ENCODE measurements around the gene IL6ST.

The IL6ST gene

DNA sequence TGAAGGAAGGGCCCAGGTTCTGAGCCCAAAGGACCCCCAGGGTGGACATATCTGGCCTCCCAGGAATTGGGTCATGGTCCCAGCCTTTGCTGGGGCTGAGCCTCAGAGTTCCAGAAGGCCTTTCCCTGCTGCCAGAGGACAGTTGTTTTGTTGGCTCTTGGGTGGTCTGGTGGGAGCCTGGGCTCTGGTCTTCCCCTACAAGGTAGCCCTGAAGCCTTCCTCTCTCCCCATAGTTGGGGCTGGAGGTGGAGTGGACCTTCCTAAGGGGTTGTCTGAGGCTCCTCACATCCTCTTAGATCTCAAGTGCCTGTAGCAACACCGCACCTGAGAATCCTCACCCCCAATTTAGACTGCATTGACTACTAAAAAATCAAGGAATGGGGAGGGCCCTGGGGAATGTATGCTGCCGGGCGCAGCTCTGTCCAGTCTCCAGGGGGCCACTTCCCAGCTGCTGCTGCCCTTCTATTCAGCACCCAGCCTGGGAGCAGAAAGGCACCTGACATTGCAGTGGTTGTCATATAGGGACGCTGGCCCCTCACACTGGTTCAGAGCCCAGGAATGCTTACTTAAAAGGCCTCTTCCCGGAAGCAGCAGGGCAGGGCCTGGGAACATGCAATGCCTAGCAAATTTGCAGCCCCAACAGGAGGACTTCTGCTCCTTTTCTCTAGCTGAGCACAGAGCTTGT, 77.2 kb downstream of the IL6ST start:
- DNase-seq = no peak

DNA sequence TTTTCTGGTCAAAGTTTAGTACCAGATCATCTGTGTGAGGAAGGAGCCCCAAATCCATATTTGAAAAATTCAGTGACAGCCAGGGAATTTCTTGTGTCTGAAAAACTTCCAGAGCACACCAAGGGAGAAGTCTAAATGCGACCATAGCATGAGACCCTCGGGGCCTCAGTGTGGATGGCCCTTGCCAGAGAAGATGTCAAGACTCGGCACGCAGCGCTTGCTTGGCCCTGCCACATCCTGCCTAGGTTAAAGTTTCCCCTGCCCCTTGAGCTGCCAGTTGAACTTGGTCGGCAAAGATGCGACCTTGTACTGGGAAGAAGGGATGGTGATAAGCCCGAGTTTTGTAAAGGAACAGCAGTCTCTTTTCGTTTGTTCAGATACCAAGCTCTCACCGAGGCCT, 77.8 kb downstream of the IL6ST start:
- no peak for DNase-seq

DNA sequence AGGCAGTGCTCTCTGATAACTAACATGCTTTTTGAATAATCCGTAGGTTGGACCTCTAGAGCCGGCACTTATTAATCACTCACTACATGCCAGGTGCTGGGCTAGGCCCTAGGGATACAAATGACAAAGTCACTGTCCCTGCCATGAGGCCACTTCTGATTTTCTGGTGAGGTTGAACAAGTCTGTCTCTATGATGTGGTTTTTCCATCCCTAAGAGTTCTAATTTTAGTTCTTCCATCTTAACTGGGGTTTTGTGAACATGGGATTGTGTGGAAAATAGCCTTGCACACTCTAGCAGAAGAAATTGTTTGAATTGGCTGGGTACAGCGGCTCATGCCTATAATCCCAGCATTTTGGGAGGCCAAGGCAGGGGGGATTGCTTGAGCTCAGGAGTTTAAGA, 79.0 kb downstream of the IL6ST start:
- no peak for DNase-seq

DNA sequence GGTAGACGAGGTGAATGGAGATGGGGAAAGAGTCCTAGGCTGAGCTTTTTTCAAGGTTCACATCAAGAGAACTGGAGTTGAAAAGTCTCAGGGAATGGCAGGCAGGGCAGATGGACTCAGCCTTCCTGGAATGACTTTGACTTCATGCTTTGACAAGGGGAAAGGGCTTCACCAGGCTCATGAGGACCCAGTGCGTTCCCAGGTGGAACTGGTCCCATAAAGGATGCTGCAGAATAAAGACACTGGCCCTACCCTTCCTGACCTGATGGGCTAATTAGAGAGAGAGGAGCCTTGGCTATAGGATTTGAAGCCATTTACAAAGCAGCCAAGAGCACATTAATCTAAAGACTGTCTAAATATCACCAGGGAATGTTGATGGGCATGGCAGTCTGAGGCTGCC, 79.8 kb downstream of the IL6ST start:
- no peak for DNase-seq

DNA sequence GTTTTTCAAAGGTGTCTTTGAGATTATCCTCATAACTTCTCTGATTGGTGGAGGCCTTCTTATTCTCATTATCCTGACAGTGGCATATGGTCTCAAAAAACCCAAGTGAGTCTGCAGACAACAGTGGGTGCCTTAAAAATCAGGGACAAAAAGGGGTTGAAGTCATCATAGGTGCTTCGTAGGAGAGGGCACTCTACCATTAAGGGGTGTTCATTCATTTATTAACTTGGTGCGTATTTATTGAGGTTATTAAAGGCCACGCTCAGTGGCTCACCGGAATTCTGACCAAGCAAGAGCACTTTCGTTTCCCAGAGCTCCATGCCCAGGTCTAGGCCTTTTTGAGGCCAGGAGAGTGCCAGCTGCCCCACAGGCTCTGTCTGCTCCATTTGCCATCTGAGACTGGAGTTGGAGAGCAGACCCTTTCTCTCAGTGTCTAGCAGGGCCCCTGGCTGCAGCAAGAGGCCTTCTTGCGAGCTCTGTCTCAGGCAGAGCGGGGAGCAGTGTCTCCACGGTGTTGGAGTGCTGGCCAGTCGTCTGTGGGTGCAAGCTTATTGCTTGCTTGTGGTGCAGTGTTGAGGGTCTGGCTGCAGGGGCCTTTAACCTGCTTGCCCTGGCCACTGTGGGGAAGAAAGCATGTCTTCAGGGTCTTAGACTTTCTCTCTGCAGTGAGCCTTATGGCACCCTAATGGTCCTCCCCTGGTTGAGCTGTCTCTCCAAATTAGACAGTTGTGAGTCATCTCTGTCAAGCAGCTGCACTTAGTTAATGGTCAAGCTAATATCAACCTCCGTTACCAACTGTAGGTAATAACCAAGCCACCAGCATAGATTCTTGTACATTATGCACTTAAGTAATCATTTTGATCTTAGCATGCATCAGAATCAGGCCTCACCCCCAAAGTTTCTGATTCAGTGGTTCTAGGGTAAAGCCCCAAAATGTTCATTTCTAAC, 81.0 kb downstream of the IL6ST start:
- no peak for DNase-seq

DNA sequence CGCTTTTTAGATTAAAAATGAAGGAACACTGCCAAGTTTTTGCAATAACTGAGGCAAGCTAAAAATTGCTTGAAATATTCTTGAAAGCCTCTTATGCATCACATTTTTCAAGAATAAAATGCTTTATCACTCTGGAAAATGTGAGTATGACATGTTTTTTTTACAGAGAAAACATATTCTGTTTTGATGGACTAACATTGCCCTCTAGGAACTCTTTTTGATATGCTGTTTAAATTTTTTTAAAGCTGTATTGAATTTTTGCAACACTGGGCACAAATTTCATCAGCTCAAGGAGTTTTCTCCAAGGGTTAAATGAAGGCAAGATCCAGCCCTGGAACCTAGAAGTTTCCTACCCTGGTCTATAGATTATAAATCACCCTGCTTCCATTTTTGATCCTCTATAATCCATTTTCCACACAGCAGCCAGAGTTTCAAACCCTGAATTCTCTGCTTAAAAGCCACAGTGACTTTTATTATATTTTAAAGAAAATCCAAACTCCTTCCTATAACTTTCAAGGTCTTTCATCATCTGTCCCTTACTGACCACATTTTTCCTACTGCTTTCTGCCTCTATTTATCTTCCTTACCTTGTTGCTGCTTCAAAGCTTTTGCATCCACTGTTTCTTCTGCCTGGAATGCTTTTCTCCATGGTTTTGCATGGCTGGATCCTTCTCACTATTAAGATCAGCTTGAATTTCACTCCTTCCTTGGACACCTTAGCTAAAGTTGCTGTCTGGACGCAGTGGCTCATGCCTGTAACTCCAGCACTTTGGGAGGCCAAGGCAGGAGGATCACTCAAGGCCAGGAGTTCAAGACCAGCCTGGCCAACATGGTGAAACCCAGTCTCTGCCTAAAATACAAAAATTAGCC, 82.7 kb downstream of the IL6ST start:
- no peak for DNase-seq

DNA sequence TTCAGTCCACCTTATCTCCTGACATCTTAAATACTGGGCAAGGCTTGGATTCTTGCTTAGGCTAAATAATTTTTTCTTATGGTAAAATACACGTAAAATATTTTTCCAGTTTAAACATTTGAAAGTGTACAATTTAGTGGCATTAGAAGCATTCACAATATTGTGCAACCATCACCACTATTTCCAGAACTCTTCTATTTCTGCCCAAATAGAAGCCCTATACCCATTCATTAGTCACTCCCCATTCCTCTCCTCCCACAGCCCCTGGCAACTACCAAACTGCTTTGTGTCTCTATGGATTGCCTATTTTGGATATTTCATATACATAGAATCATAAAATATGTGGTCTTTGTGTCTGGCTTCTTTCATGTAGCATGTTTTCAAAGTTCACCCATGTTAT, 86.0 kb downstream of the IL6ST start:
- no peak for DNase-seq

DNA sequence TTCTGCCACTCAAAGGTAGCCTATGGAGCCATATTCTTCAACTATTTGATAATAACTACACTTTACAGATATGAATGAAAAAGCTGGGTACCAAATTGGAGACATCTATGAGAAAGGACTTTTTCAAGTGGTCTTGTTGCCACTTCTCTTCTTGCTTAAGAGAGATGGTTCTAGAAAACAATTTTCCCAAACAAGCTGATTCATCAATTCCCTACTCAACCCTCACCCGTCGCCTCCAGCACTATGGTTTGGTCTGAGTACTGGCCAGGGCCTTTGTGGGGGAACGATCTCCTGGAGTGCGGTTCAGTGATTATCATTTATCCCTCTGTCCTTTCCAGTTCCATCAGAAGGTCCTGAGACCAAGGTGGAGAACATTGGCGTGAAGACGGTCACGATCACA, 86.8 kb downstream of the IL6ST start:
- no peak for DNase-seq

DNA sequence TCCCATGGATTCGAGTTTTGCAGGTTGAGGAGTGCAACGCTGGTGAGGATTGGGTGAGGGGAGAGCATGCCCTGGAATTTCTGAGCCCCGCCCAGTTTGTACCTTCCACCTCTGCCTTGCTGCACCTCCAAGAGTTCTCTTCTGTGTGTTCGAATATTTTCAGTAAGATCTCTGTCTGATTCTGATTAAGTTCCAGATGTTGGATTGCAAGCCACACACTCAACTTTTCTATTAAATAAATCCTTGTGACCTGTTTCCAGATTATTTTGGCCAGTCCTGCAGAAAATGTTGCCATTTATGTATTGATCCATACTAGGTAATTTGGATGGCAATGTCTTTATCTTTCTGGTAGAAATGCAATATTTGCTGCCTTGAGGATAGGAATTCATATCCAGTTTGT, 89.5 kb downstream of the IL6ST start:
- no peak for DNase-seq

DNA sequence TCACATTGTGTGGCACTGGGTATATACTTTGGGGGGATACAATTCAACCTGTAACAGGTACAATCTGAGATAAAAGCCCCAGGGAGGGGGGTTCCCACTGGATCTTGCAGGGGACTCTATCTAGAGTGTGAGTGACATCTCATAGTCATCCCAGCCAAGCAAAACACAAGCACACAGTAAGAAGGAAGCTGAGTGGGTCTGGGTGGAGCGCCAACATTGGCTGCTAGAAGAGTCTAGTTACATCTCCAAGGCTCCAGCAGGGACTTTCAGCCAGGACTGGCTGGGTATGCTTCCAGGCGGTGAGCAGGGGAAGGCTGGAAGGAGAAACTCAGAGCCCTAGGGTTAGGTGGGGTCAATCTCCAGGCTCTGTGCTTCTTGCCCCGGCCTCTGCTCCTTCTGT, 90.6 kb downstream of the IL6ST start:
- DNase-seq = no peak

DNA sequence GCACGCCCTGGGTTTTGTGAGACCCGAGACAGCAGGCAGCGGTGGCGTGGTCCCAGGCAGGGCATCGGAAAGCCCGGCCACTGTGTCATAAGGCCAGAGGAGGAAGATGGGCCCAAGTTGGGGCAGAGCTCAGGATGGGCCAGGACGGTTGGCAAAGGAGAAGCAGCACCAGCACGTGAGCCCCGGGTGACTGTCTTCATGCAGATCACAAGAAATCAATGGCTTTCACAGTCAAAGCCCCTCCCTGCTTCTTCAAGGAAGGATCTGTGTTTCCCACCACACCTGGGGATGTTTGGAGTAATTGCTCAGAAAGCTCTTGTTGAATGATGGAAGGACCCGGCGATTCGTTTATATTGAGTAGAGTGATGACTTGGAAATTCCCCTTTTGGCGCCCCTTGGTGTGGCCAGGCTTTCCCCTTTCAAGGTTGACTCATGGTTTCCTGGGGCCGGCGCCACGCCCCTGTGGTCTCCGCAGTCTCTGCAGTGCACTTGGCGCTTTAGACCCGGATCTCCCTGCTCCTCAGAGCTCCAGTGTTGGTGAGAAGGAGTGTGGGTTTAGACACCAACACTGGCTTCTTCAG, 91.6 kb downstream of the IL6ST start:
- peak; percentile 89 for DNase-seq

DNA sequence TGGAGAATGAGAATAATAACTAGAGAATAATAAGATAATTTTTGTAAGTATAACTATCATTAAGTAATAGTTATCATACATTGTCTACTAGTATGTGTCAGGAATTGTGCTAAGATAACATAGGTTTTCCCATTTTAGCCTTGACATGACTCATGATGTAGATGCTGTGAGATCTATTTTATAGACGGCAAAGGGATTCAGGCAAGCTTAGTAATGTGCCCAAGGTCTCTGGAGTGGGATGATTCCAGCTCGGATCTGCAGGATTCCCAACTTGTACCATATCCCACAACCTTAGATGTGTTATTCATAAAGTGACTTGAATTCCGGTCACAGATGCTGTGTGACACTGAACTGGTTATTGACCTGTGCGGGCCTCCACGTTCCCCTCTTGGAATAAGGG, 92.1 kb downstream of the IL6ST start:
- DNase-seq = no peak

DNA sequence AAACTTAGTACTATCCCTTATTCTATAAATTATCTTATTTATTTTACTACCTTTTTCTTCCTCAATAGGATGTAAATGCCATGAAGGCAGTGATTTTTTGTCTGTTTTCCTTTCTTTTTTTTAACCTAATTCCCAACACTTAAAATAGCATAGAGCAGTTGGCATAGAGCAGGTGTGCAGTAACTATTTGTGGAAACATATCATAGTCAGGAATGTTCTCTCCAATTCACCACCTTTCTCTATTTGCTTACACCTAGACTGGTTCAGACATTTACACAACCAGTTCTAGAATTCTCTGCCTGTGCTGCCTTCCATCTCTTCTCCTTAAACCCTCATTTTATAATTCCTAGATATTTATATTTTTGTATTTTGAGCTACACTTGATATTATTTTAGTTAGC, 94.0 kb downstream of the IL6ST start:
- DNase-seq = no peak

DNA sequence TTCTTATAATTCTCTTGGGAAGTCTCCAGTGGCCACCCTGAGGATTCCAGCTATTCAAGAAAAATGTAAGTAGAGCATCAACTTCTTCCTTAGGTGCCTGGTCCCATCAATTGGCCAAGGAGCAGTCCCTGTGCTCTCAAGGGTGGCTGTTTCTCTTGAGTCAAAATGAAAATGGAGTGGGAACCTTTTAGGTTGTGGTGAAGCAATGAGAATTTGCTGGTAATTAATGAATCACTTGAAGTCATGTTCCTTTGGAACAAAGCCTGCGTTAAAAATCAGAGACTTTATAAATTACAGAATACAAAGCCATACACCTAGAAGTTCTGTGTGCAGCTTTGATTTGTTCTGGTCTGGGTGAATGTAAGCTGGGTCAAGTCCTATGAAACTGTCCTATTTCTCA, 94.7 kb downstream of the IL6ST start:
- peak; percentile 55 for DNase-seq

DNA sequence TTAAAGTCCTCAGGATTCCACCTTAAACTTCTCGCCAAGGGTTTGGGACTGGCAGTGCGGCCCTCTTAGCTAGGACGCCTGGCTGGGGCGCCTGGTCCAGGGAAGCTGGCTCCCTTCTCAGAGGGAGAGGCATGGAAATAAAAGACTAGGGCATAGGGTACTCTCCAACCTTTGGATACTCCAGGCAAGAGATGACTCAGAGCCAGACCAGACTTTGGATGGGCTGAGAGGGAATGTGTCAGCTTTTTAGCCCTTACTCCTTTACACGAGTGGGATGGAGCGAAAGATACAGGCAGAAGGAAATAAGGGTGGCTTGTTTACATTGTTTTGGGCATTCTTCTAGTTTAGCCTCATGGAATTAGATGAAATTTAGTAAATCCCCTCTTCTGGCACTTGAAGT, 95.4 kb downstream of the IL6ST start:
- no peak for DNase-seq

DNA sequence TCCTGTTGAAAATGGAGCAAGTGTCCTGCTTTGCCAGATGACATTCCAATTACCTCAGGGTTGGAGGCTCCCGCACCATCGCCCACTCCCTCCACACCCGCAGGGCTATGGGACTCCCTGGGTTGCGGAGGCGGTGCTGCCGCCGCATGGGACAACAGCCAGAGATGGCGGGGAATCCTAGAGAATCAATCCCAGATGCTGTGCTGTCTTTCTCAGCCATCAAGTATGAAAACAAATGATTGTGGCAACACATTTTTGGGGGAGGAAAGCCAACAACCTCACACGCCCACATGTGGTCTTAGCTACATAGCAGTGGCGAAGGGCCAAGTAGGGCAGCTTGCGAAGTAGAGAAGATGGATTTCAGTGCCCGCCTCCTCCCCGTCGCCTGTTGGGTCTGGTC, 96.9 kb downstream of the IL6ST start:
- peak; percentile 22 for DNase-seq

DNA sequence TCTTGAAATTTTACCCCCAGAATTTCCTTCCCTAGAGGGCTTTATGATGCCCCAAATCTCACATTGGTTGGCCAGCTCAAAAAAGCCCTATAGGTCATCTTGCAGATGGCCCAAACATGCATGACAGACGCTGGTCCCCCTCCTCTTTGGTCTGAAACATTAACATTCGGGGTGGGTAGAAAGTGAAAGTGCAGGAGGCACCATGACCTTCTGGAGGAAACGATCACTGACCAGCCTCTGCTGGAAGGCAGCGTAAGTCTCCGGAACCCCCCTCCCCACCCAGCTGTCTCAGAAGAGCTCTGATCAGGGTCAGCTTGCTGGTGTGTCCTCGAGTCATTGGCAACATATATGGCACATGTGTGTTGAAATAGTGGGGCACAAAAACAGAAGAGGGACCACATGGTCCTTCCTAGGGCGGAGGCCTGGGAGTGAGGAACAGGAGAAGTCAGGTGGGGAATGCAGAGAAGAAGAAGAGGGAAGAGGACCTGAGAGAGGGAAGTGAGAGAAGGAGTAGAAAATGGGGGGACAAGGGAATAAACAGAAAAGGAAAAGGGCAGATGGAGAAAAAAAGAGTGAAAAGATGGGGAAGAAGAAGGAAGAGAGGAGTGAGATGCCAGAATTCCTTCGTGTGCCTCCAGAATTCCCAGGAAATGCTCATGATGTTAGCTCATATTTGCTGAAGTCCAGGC, 97.4 kb downstream of the IL6ST start:
- no peak for DNase-seq

DNA sequence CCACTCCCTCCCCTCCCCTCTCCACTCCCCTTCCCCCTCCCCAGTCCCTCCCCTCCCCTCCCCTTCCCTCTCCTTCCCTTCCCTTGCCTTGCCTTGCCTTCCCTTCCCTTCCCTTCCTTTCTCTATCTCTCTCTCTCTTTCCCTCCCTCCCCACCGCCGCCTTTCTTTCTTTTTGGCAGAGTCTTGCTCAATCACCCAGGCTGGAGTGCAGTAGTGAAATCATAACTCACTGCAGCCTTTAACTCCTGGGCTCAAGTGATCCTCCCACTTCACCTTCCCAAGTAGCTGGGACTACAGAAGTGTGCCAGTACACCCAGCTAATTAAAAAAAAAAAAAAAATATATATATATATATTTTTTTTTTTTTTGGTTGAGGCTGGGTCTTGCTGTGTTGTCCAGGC, 98.1 kb downstream of the IL6ST start:
- DNase-seq = no peak

DNA sequence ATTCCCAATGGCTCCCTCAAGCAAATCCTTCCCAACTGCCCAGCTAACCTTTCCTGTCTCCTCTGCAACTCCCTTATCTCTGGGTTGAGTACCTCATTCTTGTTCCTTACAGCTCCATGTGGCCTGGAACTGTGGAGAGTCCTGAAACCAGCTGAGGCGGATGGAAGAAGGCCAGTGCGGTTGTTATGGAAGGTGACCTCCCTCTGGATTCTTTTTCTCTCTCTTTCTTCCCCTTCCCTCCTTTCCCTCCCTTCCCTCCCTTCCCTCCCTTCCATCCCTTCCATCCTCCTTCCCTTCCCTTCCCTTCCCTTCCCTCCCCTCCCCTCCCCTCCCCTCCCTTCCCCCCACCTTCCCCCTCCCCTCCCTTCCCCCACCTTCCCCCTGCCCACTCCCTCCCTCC, 98.5 kb downstream of the IL6ST start:
- no peak for DNase-seq

DNA sequence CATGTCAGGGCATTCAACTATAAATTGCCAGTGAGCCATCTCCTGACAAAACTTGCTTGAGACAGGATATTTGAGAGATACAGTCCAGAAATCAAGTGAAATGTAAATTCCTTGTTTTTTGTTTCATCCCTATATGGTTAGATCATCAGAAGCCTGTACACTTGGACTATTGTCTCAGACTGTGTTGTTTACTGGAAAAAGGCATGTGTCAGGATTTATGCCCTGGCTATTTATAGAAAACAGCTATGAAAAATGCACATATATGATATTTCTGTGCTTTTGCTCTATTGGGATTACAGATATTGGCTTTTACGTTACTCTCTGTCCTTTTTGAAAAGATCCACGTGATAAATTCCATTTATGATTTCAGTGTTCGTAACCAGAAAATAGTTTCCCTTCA, 99.4 kb downstream of the IL6ST start:
- no peak for DNase-seq

DNA sequence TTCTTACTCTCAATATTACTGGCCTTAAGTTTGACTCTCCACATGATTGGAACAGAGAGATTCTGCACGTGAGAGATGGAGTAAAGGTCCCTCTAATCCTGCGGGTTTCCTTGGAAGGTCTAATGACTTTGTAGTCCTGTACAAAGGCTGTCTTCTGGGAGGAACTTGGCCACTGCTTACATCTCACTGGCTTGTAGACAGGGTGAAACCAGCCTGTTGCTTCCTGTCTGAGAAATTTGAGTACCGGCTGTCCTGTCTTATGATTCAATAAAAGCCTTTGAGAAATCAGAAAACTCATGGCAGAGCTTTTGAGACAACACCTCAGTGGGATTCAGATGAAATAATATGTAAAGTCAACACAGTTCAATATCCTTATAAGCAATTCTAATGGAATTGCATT, 100.6 kb downstream of the IL6ST start:
- peak; percentile 46 for DNase-seq

DNA sequence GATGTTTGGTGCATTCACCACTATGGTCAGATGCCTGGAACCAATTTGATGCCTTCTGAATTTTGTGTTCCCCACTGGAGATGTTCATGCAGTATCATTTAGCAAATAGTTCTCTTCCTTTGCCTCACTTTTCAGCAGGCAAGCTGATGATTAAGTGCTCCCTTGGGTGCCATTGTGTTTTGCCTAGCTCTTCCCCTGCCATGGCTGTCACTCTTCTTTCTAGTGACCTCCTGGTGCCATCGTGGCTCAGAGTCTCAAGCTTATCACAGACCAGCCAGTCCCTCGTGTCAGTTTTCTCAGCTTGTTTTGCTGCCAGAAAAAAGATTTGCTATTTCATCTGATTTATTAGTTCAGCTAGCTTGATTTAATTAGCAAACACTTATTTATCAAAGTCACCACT, 102.3 kb downstream of the IL6ST start:
- no peak for DNase-seq

DNA sequence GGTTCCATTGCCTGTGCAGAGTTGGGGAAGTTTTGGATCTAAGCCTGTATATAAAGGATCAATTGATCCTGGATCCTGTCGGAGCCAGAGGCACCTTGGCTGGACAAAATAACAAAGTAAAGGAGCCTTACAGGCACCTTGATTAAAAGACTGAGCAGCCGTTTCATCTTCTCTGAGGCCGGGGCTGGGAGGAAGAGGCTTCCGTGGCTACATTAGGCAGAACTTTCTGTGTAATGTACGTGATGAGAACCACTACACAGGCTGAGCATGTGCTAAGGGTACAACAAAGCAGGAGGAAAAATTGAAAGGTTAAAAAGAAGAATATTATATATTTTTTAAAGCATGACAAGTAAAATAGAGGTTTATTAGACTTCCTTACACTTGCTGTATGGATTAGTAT, 106.6 kb downstream of the IL6ST start:
- no peak for DNase-seq

Data from activated CD4-positive, alpha-beta T cell treated with anti-CD3 and anti-CD28 coated beads, Interleukin-10, Interleukin-2, amounts not matched to agents 100 ng/mL and 50 ng/mL, durations not matched to agents 16 hours and 8 hours (primary cell).